ENCODE results near the gene RUNX2.

The RUNX2 gene

DNA sequence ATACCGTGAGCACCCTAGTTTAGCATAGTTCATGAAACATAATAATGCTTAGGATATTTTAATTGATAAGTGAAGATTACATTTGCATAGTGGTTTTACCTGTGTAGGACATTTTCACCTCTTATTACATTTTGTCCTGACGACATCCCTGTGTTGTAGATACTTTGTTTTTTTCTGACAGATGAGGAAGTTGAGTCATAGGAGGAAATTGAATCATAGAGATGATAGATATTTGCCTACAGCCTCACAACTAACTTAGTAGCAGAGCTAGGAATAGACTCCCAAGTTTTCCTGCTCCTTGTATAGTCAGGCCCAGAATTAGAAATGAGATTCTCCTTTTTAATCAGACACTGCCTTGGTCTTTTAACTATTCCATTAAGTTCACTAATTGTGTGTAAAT is 150.1 kb downstream of the RUNX2 start:
- no peak overlapping the region for H3K27ac Mint-ChIP-seq
- H3K4me3 Mint-ChIP-seq, result no peak overlapping the region
- H3K27me3 Mint-ChIP-seq, result no peaks in the 10 kb centered on the region
- H3K4me1 Mint-ChIP-seq (ENCODE audit: low read depth), result peaks cover 32% of the 10 kb centered on the region
- DNase-seq, result no peak
- no peaks in the 10 kb centered on the region for H3K9me3 Mint-ChIP-seq
- H3K36me3 Mint-ChIP-seq (ENCODE audit: low read depth), result peaks cover 62% of the 10 kb centered on the region

DNA sequence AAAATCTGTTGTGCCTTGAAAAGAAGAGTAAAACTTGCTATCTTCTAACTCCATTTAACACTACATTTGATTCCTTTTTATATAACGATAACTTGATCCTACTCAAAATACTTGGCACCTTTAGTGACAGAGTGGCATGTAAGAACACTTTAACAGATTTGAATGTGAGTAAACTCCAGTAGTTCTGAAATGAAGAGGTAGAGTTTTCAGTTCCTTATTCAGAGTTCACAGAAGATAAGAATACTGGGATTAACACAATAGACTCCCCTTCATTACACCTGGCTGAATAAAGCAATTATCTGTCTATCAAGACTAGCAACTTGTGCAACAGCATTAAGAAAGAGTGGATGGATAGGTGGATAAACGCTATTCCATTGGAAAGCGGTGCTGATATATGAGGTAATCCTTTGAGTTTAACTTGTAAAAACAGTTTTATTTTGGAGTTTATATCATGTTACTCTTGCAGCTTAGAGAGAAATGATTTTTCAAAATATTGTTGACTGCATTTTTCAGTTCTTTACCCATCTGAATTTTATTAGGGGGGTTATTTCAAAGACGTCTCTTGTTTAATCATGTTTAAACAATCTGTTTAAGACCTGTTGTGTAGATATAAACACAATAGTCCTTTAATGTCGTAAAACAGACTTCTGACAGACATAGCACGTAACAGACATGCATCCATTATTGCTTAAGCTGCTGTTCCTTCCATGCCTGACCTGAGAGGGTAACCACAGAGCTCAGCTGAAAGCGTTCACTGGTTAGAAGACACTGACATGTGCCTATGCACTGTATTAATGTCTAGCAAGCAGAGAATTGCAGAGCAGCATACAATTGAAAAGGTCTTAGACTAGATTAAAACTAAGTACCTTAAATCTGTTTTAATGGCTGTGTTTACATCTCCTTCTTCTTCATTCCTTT is 152.0 kb downstream of the RUNX2 start:
- peak overlapping the region; percentile 55 for H3K27ac Mint-ChIP-seq
- H3K27me3 Mint-ChIP-seq, result no peaks in the 10 kb centered on the region
- H3K4me3 Mint-ChIP-seq, result no peak overlapping the region
- peaks cover 60% of the 10 kb centered on the region for H3K36me3 Mint-ChIP-seq (ENCODE audit: low read depth)
- H3K4me1 Mint-ChIP-seq (ENCODE audit: low read depth), result peaks cover 30% of the 10 kb centered on the region
- H3K9me3 Mint-ChIP-seq, result no peaks in the 10 kb centered on the region
- DNase-seq, result no peak

DNA sequence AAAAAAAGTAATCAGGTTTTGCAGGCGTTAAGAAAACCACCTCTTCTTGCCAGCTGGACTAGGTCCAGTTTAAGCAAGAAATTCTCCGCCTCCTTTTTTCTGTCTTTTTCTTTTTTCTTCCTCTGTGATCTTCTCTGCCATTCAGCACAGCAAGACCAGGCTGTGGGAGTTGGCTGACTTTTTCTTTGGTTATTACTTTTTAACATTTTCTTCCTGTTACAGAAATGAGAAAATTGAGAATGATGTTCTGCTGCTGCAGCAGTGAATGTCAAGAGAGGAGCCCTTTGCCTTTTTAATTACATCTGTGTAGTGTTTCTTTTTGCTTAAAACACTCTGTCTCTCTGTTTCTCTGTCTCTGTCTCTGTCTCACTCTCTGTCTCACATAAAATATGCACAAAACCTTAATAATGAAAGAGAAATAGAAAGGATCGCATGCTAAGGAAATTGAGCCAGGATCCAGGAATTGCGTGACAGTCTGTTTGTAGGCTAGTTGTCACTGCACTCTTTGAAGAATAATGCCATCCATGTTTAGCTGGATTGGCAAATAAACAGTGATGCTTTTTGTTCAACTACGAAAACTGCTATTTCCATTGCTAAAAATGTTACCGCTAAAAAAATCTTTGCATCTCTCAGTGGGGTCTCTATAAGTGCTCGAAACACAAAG is 152.8 kb downstream of the RUNX2 start:
- no peak for DNase-seq
- Mint-ChIP-seq H3K36me3 (ENCODE audit: low read depth) (peaks cover 57% of the 10 kb centered on the region), H3K9me3 (no peaks in the 10 kb centered on the region), H3K27me3 (no peaks in the 10 kb centered on the region), H3K27ac (peak overlapping the region; percentile 22), H3K4me3 (no peak overlapping the region), H3K4me1 (ENCODE audit: low read depth) (peaks cover 26% of the 10 kb centered on the region)

DNA sequence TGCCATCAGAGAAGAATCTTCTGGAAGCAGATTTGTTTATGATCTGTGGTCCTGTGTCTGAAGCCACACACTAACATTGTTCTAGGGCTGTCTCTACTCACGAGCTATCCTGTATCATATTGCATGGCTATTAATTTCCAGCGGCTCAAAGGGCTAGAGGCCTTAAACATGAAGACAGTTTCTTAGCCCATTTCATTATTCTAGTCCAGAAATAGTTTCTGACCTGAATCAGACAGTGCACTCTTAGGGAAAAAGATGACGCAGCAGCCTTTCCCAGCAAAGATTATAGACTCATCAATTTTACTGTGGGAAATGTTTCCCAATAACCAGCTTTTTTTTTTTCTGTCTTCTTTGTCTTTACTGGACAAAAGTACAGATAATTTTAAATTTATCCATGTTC is 154.9 kb downstream of the RUNX2 start:
- H3K9me3 Mint-ChIP-seq, result no peaks in the 10 kb centered on the region
- no peak overlapping the region for H3K27ac Mint-ChIP-seq
- peaks cover 42% of the 10 kb centered on the region for H3K4me1 Mint-ChIP-seq (ENCODE audit: low read depth)
- no peak overlapping the region for H3K4me3 Mint-ChIP-seq
- DNase-seq, result no peak
- H3K36me3 Mint-ChIP-seq (ENCODE audit: low read depth), result peaks cover 61% of the 10 kb centered on the region
- H3K27me3 Mint-ChIP-seq, result no peaks in the 10 kb centered on the region

DNA sequence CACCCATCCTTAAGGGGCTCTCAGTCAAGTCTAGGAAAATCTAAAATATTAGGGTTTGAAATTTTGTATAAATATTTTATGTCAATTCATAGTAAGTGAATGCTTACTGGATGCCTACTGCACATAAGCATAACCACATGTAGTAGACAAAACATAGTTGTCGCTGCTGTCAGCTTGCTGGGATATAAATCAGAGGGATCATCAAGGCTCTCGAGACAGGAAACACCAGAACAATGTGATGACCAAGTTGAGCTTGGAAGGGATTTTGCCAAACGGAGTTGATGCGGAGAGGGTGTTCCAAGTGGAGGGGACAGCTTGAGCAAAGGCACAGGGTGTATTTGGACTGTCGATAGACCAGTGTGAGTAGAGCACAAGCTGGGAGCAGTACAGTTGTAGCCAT is 155.4 kb downstream of the RUNX2 start:
- Mint-ChIP-seq H3K4me1 (ENCODE audit: low read depth) (peaks cover 47% of the 10 kb centered on the region), H3K27me3 (no peaks in the 10 kb centered on the region), H3K9me3 (no peaks in the 10 kb centered on the region), H3K27ac (peak overlapping the region; percentile 15), H3K4me3 (no peak overlapping the region), H3K36me3 (ENCODE audit: low read depth) (peaks cover 64% of the 10 kb centered on the region)
- no peak for DNase-seq

DNA sequence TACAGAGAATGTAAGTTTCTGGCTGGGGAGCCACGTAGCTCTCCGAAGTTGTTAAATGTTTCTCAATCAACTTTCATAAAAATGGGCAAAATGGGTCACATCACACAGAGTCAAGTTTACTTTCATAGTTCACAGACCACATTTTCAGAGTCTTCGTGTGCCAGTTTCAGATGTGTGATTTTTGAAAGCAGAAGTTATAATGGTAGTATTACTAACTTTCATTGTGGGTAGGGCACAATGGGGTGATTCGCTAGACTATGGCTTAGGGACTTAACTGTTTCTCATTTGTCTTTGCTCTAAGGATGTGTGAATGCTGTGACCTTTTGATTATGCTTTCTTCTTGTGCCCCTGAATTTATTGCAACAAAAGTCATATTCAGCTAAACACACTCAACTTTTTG is 158.6 kb downstream of the RUNX2 start:
- DNase-seq, result no peak
- no peaks in the 10 kb centered on the region for H3K27me3 Mint-ChIP-seq
- H3K36me3 Mint-ChIP-seq (ENCODE audit: low read depth), result peaks cover 73% of the 10 kb centered on the region
- peaks cover 70% of the 10 kb centered on the region for H3K4me1 Mint-ChIP-seq (ENCODE audit: low read depth)
- H3K27ac Mint-ChIP-seq, result peak overlapping the region; percentile 85
- peak overlapping the region; percentile 41 for H3K4me3 Mint-ChIP-seq
- H3K9me3 Mint-ChIP-seq, result no peaks in the 10 kb centered on the region

DNA sequence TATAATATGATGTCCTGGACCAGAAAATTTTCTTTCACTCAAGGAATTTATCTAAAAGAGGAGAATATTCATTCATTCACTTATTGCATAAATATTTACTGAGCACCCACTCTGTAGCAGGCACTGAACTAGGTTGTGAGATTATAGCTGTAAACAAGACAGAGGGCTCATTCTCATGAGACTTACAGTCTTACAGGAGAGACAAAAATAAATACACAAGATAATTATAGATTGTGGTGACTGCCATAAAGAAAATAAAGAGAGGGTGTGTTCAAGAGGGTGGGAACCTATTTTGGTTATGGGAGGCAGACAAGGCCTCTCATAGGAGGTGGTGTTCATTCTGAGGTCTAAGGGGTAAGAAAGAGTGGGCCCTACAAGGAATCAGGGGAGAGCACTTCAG is 159.5 kb downstream of the RUNX2 start:
- DNase-seq, result no peak
- H3K4me3 Mint-ChIP-seq, result peak overlapping the region; percentile 3
- peaks cover 77% of the 10 kb centered on the region for H3K36me3 Mint-ChIP-seq (ENCODE audit: low read depth)
- H3K27me3 Mint-ChIP-seq, result no peaks in the 10 kb centered on the region
- peak overlapping the region; percentile 31 for H3K27ac Mint-ChIP-seq
- H3K9me3 Mint-ChIP-seq, result no peaks in the 10 kb centered on the region
- peaks cover 71% of the 10 kb centered on the region for H3K4me1 Mint-ChIP-seq (ENCODE audit: low read depth)

DNA sequence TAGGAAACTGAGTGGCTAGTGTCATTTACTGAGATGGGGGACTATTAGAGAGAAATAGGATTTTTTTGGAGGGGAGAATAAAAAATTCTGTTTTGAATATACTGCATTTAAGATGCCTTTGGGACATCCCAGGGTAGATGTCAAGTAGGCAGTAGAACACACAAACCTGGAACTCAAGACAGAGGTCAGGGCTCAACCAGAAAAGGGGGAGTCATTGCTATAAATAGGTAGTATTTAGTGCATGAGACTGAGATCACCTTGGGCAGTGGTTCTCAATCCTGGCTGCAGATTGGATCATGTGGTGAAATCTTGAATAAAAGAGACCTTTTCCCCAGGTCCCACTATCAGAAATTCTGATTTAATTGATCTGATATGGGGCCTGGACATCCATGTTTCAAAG is 160.1 kb downstream of the RUNX2 start:
- no peak for DNase-seq
- Mint-ChIP-seq H3K27ac (peak overlapping the region; percentile 16), H3K4me1 (ENCODE audit: low read depth) (peaks cover 71% of the 10 kb centered on the region), H3K27me3 (no peaks in the 10 kb centered on the region), H3K4me3 (no peak overlapping the region), H3K36me3 (ENCODE audit: low read depth) (peaks cover 78% of the 10 kb centered on the region), H3K9me3 (no peaks in the 10 kb centered on the region)

DNA sequence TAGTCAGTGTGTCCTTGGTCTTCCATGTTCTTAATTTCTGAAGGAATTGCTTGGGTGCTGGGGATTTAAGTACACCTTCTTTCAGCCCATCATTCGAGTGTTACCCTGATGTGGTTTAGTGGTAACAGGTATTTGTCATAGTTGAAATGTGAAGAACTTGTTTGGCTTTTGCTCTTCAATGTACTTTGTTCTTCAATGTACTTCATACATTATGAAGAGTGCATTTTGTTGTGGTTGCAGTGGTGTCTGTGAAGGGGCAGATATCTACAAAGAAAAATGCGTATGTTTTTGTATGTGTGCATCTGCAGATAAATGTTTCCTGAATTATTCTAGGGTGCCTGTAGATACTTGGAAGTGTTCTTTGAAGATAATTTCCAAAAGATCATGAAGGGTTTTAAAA is 160.8 kb downstream of the RUNX2 start:
- Mint-ChIP-seq H3K27ac (peak overlapping the region; percentile 14), H3K4me3 (no peak overlapping the region), H3K9me3 (no peaks in the 10 kb centered on the region), H3K27me3 (no peaks in the 10 kb centered on the region), H3K36me3 (ENCODE audit: low read depth) (peaks cover 76% of the 10 kb centered on the region), H3K4me1 (ENCODE audit: low read depth) (peaks cover 72% of the 10 kb centered on the region)
- no peak for DNase-seq

DNA sequence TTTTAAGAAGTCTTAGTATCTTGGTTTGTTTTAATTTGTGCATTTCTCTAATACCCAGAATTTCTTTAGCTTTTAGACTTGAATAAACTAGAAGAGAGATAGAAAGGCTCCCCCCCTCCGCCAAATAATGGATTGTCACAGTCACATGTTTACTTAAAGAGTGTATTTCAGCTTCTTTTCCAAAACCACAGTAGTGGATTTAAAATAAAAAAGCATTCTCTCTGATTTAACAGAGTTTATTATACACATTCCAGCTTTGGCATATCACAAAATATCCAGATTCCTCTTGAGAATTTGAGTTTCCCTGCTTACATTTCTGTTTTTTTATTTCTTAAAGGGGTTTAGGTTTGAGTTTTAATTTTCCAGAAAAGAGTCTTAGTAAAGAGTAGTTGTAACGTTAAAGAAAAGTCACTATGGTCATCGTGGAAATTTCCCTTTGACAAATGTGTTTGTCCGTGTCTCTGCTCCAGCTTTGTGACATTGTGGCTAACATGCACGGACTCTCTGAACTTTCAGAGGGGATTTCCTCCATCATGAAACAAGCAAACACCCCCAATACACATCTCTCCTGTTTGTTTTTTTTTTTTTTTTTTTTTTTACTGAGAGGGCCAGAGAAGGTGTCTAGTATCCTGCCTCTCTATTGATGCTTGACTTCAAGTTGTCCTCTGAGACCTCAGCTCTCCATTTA is 163.1 kb downstream of the RUNX2 start:
- H3K27me3 Mint-ChIP-seq, result no peaks in the 10 kb centered on the region
- no peaks in the 10 kb centered on the region for H3K9me3 Mint-ChIP-seq
- peaks cover 80% of the 10 kb centered on the region for H3K4me1 Mint-ChIP-seq (ENCODE audit: low read depth)
- no peak overlapping the region for H3K27ac Mint-ChIP-seq
- no peak overlapping the region for H3K4me3 Mint-ChIP-seq
- DNase-seq, result no peak
- H3K36me3 Mint-ChIP-seq (ENCODE audit: low read depth), result peaks cover 81% of the 10 kb centered on the region

DNA sequence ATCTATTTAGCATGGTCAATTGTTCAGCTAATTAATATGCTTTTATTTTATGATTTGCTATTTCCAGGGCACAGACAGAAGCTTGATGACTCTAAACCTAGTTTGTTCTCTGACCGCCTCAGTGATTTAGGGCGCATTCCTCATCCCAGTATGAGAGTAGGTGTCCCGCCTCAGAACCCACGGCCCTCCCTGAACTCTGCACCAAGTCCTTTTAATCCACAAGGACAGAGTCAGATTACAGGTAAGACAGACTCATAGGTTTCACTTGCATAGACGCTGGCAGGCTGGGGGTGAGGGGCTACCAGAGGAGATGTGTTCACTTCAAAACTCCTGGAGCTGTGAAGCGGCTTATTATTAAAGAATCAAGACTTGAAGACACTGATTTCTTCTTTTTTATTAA is 163.7 kb downstream of the RUNX2 start:
- Mint-ChIP-seq H3K27ac (no peak overlapping the region), H3K36me3 (ENCODE audit: low read depth) (peaks cover 88% of the 10 kb centered on the region), H3K4me3 (no peak overlapping the region), H3K9me3 (no peaks in the 10 kb centered on the region), H3K27me3 (no peaks in the 10 kb centered on the region), H3K4me1 (ENCODE audit: low read depth) (peaks cover 80% of the 10 kb centered on the region)
- no peak for DNase-seq

DNA sequence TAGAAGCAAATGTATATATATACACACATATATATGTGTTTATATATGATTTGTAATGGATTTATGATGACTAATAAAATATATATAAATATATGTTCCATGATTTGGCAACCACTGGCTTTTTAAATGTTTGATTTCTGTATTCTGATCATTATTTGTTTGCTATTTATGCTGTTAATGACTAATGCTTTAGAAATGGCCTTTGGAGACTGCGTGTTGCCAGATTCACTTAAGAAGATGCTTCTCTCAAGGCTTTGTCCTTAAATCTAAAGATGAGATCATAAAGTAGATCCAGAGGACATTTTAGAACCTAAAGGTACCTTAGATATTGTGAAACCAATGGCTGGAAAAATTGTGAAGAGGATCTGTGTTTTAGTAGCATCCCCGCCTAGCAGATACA is 165.6 kb downstream of the RUNX2 start:
- peaks cover 73% of the 10 kb centered on the region for H3K4me1 Mint-ChIP-seq (ENCODE audit: low read depth)
- DNase-seq, result no peak
- H3K27ac Mint-ChIP-seq, result no peak overlapping the region
- no peaks in the 10 kb centered on the region for H3K9me3 Mint-ChIP-seq
- no peaks in the 10 kb centered on the region for H3K27me3 Mint-ChIP-seq
- peaks cover 92% of the 10 kb centered on the region for H3K36me3 Mint-ChIP-seq (ENCODE audit: low read depth)
- H3K4me3 Mint-ChIP-seq, result no peak overlapping the region

DNA sequence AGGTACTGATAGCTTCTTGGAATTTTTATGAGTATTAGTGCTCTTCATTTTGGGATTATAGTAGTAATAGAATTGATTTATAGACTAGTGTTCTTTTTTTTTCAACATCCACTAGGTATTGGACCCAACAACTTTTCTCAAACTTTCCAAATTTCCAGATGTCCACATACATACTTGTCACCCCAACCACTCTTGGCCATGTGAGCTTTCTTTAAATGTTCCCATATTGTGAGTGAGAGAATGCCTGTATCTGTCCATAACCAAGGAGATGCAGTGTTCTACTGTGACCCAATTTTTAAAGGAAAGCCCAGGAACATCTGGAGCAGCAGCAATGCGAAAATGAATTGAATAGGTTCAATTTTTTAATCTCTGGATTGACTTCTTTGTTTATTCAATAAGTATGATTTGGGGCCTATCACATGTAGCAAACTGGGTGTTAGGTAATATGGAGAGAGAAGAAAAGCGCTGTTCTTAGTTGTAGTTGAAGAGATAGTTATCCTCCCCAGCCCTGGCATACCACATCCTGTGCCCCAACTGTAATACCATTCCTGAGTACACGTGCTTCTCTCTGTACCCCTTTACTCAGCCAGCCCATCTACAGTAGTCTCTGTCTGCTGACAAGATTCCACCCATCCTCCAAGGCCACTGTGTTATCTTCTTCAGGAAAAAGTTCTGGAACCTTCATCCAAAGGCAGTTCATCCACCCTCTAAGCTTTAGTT is 166.4 kb downstream of the RUNX2 start:
- Mint-ChIP-seq H3K9me3 (no peaks in the 10 kb centered on the region), H3K4me3 (no peak overlapping the region), H3K36me3 (ENCODE audit: low read depth) (peaks cover 92% of the 10 kb centered on the region), H3K27me3 (no peaks in the 10 kb centered on the region), H3K4me1 (ENCODE audit: low read depth) (peaks cover 69% of the 10 kb centered on the region), H3K27ac (peak overlapping the region; percentile 81)
- DNase-seq, result no peak

DNA sequence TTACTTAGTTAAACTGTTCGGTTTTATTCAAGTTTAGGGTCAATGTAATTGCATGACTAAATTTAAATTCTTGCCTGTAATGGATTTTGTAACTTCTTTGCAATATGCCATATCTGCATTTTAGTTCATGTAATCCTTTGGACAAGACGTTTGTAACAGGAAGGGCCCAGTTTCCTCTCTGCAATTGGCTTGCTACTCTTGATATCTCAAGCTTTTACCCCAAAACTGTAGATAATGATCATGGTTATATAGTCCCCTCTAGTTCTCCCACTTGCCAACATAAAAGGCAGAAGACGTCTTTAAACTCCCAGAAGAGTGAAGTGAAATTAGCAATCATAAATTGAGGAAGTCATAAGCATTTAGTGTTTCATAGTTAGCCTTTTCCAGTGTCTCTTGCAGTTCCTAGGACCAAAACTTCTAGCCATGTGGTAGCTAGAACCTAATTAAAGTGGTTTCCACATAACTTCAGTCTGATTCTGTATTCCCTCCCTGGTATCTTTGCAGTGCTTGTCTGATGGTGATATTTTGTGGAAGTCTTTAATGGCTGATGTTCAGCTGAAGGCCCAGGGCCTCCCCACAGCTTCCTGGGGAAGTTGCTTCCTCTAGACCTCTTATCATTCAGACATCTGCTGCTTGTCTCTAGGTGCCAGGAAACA is 167.4 kb downstream of the RUNX2 start:
- peaks cover 62% of the 10 kb centered on the region for H3K4me1 Mint-ChIP-seq (ENCODE audit: low read depth)

More for the DNA sequence above, 167.4 kb downstream of the RUNX2 start:
- Mint-ChIP-seq H3K4me3 (no peak overlapping the region), H3K27me3 (no peaks in the 10 kb centered on the region), H3K9me3 (no peaks in the 10 kb centered on the region), H3K27ac (peak overlapping the region; percentile 66), H3K36me3 (ENCODE audit: low read depth) (peaks cover 90% of the 10 kb centered on the region)
- DNase-seq, result no peak
